Measurements from ENCODE around the gene RGS19. TPM values are rescaled to one million over a fixed set of nuclear protein-coding genes. Genes with fewer than 3 reads are reported as not detected.

RGS19 gene
- total RNA-seq, 3 donors from 2014 or later = 14.7 to 22.2 (median 16.4) TPM

DNA sequence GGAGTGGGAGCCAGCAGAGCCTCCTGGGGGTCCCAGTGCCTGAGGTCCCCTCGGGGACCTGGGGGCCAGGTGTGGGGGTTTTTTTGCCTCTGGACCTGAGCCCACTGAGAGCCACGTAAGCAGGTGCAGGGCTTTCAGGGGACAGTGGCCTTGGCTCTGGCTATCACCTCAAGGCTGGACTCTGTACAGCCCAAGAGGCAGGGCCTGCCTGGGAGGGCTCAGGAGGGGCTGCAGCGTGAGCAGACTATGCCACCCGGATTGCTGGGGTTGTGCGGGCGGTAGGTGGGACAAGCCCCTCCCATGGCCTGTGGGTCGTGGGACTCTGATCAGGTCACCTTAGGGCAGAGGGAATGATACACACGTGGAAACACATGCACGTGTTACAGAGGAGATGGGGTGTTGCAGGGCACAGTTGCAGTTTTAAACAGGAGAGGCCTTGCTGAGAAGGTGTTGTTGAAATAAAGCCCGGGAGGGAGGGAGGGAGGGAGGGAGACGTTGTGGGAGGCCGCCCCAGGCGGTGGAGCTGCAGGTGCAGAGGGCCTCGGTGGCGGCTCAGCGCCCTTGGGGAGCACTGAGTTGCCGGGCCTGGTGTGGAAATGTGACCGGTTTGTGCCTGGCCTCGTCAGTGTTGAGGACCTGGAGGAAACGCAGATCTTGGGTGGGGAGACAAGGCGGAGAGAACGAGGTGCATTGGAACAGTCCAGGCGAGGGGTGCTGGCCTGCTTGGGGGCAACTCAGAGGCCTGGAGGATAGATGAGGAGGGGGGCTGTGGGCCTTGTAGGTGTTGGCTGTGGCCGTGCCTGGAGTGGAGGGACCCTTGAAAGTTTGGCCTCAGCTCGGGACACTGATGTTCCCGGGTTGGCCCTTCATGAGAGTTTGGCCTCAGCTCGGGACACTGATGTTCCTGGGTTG is 14.0 kb downstream of the RGS19 start:
- TF ChIP-seq, protein P1, sequence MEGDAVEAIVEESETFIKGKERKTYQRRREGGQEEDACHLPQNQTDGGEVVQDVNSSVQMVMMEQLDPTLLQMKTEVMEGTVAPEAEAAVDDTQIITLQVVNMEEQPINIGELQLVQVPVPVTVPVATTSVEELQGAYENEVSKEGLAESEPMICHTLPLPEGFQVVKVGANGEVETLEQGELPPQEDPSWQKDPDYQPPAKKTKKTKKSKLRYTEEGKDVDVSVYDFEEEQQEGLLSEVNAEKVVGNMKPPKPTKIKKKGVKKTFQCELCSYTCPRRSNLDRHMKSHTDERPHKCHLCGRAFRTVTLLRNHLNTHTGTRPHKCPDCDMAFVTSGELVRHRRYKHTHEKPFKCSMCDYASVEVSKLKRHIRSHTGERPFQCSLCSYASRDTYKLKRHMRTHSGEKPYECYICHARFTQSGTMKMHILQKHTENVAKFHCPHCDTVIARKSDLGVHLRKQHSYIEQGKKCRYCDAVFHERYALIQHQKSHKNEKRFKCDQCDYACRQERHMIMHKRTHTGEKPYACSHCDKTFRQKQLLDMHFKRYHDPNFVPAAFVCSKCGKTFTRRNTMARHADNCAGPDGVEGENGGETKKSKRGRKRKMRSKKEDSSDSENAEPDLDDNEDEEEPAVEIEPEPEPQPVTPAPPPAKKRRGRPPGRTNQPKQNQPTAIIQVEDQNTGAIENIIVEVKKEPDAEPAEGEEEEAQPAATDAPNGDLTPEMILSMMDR (IDR thresholded peaks at IDR 0.05) = no peak
- TF ChIP-seq POLR2A (IDR thresholded peaks at IDR 0.05) = no peak
- TF ChIP-seq POLR2AphosphoS5 (IDR thresholded peaks at IDR 0.05) = no peak
- Histone ChIP-seq H3K4me1 (peaks cover 6 to 15% of the 10 kb centered on the region in 2 donors), H3K27me3 (no peaks in the 10 kb centered on the region), H3K4me3 (no peak overlapping the region), H3K27ac (peak overlapping the region in 1 of 2 donors; percentile 3), H3K36me3 (no peaks in the 10 kb centered on the region), H3K9me3 (no peaks in the 10 kb centered on the region)
- no peak for DNase-seq (ENCODE audit: low spot score in 2 of 2)
- intact Hi-C loops (cut with DNase I; ENCODE audit: low total_unique reads) = no loop called here

DNA sequence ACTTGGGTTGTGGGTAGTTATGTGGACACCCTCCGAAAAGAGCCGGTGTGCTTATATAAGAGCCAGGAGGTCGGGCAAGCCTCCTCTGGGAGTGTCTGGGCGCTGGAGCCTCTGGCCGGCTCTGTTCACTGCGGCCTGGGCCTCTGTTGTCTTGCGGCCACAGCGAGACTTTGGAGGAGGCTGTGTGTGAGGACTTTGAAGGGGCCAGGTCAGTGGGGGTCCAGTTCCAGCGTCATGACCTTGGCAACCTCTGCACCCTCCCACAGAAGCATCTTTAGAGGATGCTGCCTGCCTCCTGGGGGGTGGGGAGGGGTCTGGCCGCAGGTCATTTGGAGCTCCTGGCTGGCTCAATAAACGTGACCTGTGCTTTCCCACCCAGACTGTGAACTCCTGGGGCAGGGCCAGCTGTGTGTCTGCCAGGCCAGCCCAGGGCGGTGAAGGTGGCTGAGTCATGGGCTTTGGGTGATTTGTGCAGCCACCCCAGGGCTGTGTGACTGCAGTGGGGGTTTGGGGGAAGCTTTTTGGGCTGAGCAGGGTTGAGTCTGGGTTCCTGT is 15.1 kb downstream of the RGS19 start:
- Histone ChIP-seq H3K27me3 (no peaks in the 10 kb centered on the region), H3K36me3 (no peaks in the 10 kb centered on the region), H3K27ac (peak overlapping the region; percentile 84 to 93), H3K4me1 (peaks cover 6 to 15% of the 10 kb centered on the region in 2 donors), H3K9me3 (no peaks in the 10 kb centered on the region), H3K4me3 (peak overlapping the region; percentile 89 to 100 (median 92))
- TF ChIP-seq POLR2A (IDR thresholded peaks at IDR 0.05) = no peak
- TF ChIP-seq, protein P1 (IDR thresholded peaks at IDR 0.05) = no peak
- no peak for TF ChIP-seq POLR2AphosphoS5 (IDR thresholded peaks at IDR 0.05)
- DNase-seq (ENCODE audit: low spot score in 2 of 2) = no peak
- intact Hi-C loops (cut with DNase I; ENCODE audit: low total_unique reads) = no loop called here

DNA sequence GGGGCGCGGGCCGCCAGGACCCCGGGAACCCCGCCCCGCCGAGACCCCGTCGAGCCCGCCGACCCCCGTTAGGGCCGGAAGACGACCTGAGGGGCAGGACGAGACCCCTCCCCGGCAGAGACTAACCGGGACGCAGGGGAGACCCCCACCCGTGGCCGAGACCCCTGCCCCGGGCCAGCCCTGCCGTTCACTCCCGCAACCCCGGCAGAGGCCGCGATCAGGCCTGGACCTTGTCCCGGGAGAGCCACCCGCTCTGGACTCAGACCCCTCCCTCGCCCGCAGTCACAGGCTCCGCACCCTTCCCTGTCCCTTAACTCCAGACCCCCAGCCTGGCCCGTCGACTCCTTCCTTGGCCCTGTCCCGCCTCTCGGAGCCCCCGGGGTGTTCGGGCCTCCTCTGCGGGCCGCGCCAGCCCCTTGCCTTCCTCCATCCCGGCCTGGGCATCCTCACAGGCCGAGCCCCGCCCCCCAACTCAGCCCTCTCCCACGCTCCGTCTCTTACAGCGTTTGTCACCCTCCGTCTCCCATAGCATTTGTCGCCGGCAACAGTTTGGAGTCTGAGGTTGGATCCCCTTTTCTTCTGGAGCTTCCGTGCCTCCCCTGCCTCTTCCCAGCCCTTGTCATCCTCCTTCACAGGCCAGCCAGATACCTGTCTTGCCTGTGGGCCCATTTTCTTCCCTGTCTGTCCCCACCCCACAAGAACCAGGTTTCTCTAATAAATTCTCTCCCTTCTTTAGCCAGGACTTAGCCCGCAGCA is 15.8 kb downstream of the RGS19 start:
- no peaks in the 10 kb centered on the region for H3K27me3 ChIP-seq
- H3K4me1 ChIP-seq = peaks cover 6 to 15% of the 10 kb centered on the region in 2 donors
- intact Hi-C loops (cut with DNase I; ENCODE audit: low total_unique reads) = no loop called here
- H3K9me3 ChIP-seq = no peaks in the 10 kb centered on the region
- H3K36me3 ChIP-seq = no peaks in the 10 kb centered on the region
- H3K4me3 ChIP-seq = peak overlapping the region; percentile 89 to 100 (median 92)
- no peak for TF ChIP-seq POLR2A (IDR thresholded peaks at IDR 0.05)
- TF ChIP-seq, protein P1 (IDR thresholded peaks at IDR 0.05) = no peak
- TF ChIP-seq POLR2AphosphoS5 (IDR thresholded peaks at IDR 0.05) = no peak
- DNase-seq (ENCODE audit: low spot score in 2 of 2) = peak in 1 of 2 donors; percentile 40
- H3K27ac ChIP-seq = peak overlapping the region; percentile 84 to 93

DNA sequence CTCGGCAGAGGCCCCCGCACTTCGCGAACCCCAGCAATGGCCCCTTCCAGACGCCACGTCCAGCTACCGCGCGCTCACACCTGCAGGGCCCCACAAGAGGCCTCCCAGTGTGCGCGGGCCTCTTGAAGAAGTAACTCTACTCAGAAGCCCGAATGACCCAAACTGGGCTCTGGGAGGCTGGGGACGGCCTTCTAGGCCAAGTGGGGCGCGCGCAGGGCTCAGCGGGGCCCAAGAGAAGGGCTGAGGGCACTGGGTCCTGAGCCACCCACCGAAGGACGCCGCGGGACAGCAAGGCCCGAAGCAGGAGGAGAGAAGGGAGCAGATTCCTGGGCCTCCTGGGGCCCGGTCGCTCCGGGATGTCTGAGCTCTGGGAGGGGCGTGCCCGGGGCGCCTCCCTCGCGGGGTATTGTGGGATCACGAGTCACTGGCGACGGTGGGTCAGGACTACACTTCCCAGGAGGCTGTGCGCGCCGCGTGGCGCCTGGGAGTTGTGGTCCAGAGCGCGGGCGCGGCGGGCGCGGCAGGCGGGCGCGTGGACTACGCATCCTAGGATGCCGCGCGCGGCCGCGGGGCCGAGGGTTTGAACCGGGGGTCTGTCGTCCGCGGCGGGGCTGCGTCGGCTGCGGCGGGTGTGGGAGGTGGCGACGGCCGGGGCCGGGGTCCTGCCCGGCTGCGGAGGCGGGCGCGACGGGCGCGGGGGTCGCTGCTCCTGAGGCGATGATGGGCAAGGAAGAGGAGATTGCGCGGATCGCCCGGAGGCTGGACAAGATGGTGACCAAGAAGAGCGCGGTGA is 16.5 kb downstream of the RGS19 start, which contains the start of gene TCEA2:
TCEA2 (plus strand) TSS at position 603 of the 793 bp plus-strand sequence; CDS start at position 718, 115 bp downstream.
- H3K9me3 ChIP-seq = no peaks in the 10 kb centered on the region
- no peaks in the 10 kb centered on the region for H3K36me3 ChIP-seq
- TF ChIP-seq POLR2AphosphoS5 (IDR thresholded peaks at IDR 0.05) = peak; percentile 70 to 88 (median 71)
- peak; percentile 78 for TF ChIP-seq POLR2A (IDR thresholded peaks at IDR 0.05)
- TF ChIP-seq, protein P1 (IDR thresholded peaks at IDR 0.05) = no peak
- intact Hi-C loops (cut with DNase I; ENCODE audit: low total_unique reads) = no loop called here
- peak; percentile 95 to 98 for DNase-seq (ENCODE audit: low spot score in 2 of 2)
- H3K4me1 ChIP-seq = peaks cover 6 to 15% of the 10 kb centered on the region in 2 donors
- peak within 1 kb of the TSS; percentile 84 to 93 for H3K27ac ChIP-seq
- H3K4me3 ChIP-seq = peak within 1 kb of the TSS; percentile 89 to 100 (median 92)
- no peaks in the 10 kb centered on the region for H3K27me3 ChIP-seq
